ENCODE measurements around the gene DDX47. TPM values are rescaled to one million over a fixed set of nuclear protein-coding genes. Genes with fewer than 3 reads are reported as not detected.

Gene DDX47
- total and polyA plus RNA-seq, 2 of the 13 experiments (the other 11 are each of a cell fraction or from before 2014, with no cell fraction given), result 48.5 to 78.7 TPM

GRCh38 chr12:12786706-12787601, 26.2 kb upstream of the DDX47 start (continued):
- TF ChIP-seq ZNF572 (CRISPR knock-in tag; IDR thresholded peaks at IDR 0.05), result no peak
- peak; percentile 70; the same call in 1 of the 2 replicates for TF ChIP-seq FOXC1 (CRISPR knock-in tag; IDR thresholded peaks at IDR 0.05; ENCODE audit: borderline replicate concordance)
- TF ChIP-seq, protein P1, sequence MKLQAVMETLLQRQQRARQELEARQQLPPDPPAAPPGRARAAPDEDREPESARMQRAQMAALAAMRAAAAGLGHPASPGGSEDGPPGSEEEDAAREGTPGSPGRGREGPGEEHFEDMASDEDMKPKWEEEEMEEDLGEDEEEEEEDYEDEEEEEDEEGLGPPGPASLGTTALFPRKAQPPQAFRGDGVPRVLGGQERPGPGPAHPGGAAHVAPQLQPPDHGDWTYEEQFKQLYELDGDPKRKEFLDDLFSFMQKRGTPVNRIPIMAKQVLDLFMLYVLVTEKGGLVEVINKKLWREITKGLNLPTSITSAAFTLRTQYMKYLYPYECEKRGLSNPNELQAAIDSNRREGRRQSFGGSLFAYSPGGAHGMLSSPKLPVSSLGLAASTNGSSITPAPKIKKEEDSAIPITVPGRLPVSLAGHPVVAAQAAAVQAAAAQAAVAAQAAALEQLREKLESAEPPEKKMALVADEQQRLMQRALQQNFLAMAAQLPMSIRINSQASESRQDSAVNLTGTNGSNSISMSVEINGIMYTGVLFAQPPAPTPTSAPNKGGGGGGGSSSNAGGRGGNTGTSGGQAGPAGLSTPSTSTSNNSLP (IDR thresholded peaks at IDR 0.05; ENCODE audit: low read depth, low read length), result no peak
- 0 out of 2 replicates have a peak, but pooled peaks have one; percentile 46 for TF ChIP-seq ZNF891 (CRISPR knock-in tag; IDR thresholded peaks at IDR 0.05)
- no peak for TF ChIP-seq CBFB (CRISPR knock-in tag; IDR thresholded peaks at IDR 0.05)
- no peak for TF ChIP-seq ZNF577 (CRISPR knock-in tag; IDR thresholded peaks at IDR 0.05; ENCODE audit: borderline replicate concordance, low read depth)
- no peak for TF ChIP-seq CCAR2 (optimal IDR thresholded peaks at IDR 0.05; ENCODE audit: low read depth, low read length)
- TF ChIP-seq, protein P2, sequence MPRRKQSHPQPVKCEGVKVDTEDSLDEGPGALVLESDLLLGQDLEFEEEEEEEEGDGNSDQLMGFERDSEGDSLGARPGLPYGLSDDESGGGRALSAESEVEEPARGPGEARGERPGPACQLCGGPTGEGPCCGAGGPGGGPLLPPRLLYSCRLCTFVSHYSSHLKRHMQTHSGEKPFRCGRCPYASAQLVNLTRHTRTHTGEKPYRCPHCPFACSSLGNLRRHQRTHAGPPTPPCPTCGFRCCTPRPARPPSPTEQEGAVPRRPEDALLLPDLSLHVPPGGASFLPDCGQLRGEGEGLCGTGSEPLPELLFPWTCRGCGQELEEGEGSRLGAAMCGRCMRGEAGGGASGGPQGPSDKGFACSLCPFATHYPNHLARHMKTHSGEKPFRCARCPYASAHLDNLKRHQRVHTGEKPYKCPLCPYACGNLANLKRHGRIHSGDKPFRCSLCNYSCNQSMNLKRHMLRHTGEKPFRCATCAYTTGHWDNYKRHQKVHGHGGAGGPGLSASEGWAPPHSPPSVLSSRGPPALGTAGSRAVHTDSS (CRISPR knock-in tag; conservative IDR thresholded peaks at IDR 0.05), result no peak
- TF ChIP-seq ARID2 (CRISPR knock-in tag; IDR thresholded peaks at IDR 0.05; ENCODE audit: borderline replicate concordance), result no peak
- TF ChIP-seq SIX4 (CRISPR knock-in tag; IDR thresholded peaks at IDR 0.05), result no peak
- peak; percentile 58; the same call in 1 of the 2 replicates for TF ChIP-seq ZNF782 (CRISPR knock-in tag; IDR thresholded peaks at IDR 0.05; ENCODE audit: borderline replicate concordance)
- TF ChIP-seq ZNF260 (CRISPR knock-in tag; IDR thresholded peaks at IDR 0.05; ENCODE audit: borderline replicate concordance, low read depth), result no peak
- 0 out of 2 replicates have a peak, but pooled peaks have one; percentile 5 for TF ChIP-seq CEBPG (CRISPR knock-in tag; IDR thresholded peaks at IDR 0.05)
- TF ChIP-seq ZNF839 (CRISPR knock-in tag; IDR thresholded peaks at IDR 0.05; ENCODE audit: borderline replicate concordance), result no peak
- TF ChIP-seq SIN3B (IDR thresholded peaks at IDR 0.05; ENCODE audit: low read length), result no peak
- TF ChIP-seq SYNCRIP (IDR thresholded peaks at IDR 0.05; ENCODE audit: insufficient read depth, low read depth, low read length), result no peak
- TF ChIP-seq FOXJ3 (CRISPR knock-in tag; IDR thresholded peaks at IDR 0.05; ENCODE audit: borderline replicate concordance), result no peak
- no peak for TF ChIP-seq SRSF4 (IDR thresholded peaks at IDR 0.05; ENCODE audit: low read depth, low read length, poor library complexity, severe bottlenecking)
- TF ChIP-seq TARDBP (CRISPR knock-in tag; IDR thresholded peaks at IDR 0.05), result no peak
- TF ChIP-seq, protein P3, sequence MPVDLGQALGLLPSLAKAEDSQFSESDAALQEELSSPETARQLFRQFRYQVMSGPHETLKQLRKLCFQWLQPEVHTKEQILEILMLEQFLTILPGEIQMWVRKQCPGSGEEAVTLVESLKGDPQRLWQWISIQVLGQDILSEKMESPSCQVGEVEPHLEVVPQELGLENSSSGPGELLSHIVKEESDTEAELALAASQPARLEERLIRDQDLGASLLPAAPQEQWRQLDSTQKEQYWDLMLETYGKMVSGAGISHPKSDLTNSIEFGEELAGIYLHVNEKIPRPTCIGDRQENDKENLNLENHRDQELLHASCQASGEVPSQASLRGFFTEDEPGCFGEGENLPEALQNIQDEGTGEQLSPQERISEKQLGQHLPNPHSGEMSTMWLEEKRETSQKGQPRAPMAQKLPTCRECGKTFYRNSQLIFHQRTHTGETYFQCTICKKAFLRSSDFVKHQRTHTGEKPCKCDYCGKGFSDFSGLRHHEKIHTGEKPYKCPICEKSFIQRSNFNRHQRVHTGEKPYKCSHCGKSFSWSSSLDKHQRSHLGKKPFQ (CRISPR knock-in tag; IDR thresholded peaks at IDR 0.05; ENCODE audit: insufficient replicate concordance), result no peak
- TF ChIP-seq ZKSCAN5 (CRISPR knock-in tag; IDR thresholded peaks at IDR 0.05), result no peak
- no peak for TF ChIP-seq ASH2L (IDR thresholded peaks at IDR 0.05; ENCODE audit: insufficient read length, low read depth, low read length)
- TF ChIP-seq YEATS2 (CRISPR knock-in tag; IDR thresholded peaks at IDR 0.05; ENCODE audit: borderline replicate concordance), result peak; percentile 55; the same call in 1 of the 2 replicates
- TF ChIP-seq RFX1 (IDR thresholded peaks at IDR 0.05), result no peak
- TF ChIP-seq ZNF576 (CRISPR knock-in tag; IDR thresholded peaks at IDR 0.05), result peak; percentile 33; the same call in 1 of the 2 replicates

Data from HepG2 (cell line).